Measurements from ENCODE around the gene EIF4G3.
"Not testable (repeated sequence)": the region's sequence is repeated elsewhere in the genome, so short reads cannot be mapped to it uniquely, and the experiment has no call there.

The EIF4G3 gene

DNA sequence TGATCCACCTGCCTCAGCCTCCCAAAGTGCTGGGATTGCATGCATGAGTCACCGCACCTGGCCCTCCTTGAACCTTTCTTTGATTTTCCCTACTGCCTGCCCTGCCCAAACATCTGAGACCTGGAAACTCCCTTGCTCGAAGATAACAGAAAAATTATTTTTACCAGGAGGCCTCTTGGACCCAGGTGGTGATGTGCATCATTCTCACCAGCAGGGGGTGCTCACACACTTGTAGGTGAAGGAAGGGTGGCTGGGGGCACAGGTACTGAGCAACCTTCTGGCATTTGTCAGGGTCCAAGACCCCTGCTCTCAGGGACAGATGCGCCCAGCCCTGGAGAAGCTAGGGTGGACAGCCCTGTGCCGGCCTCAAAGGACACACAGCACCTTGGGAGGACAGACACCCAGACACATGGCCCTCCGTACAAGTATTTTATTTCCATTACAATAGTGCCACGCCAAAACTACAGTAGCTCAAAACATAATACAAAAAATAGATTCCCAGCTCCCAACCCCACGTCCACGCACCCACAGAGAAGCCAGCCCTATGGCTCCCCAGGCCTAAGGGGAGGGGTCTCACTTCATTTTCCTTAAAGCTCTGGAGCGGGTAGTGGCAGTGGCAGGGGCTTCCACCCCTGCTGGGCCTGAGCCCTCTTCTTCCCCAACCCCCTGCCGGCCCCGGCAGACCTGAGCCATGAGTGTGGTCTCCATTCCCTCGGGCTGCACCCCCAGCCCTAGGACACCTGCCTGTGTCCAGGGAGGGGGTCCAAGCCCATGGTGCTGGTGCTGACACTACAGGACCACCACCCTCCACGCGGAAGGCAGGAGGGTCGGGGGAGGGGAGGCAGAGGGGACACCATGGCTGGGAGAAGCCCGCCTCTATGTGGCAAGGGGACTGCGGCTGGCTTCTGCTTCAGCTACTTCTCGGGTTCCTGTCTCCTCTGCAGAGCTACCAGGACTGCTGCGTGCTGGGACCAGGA is 40.4 kb upstream of the EIF4G3 start:
- Histone ChIP-seq H3K4me3 (no peak overlapping the region), H3K27ac (peak overlapping the region in 1 of 2 donors; percentile 9)
- TF ChIP-seq, protein P1, sequence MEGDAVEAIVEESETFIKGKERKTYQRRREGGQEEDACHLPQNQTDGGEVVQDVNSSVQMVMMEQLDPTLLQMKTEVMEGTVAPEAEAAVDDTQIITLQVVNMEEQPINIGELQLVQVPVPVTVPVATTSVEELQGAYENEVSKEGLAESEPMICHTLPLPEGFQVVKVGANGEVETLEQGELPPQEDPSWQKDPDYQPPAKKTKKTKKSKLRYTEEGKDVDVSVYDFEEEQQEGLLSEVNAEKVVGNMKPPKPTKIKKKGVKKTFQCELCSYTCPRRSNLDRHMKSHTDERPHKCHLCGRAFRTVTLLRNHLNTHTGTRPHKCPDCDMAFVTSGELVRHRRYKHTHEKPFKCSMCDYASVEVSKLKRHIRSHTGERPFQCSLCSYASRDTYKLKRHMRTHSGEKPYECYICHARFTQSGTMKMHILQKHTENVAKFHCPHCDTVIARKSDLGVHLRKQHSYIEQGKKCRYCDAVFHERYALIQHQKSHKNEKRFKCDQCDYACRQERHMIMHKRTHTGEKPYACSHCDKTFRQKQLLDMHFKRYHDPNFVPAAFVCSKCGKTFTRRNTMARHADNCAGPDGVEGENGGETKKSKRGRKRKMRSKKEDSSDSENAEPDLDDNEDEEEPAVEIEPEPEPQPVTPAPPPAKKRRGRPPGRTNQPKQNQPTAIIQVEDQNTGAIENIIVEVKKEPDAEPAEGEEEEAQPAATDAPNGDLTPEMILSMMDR (IDR thresholded peaks at IDR 0.05) = peak; percentile 61
- DNase-seq (ENCODE audit: low spot score) = no peak

DNA sequence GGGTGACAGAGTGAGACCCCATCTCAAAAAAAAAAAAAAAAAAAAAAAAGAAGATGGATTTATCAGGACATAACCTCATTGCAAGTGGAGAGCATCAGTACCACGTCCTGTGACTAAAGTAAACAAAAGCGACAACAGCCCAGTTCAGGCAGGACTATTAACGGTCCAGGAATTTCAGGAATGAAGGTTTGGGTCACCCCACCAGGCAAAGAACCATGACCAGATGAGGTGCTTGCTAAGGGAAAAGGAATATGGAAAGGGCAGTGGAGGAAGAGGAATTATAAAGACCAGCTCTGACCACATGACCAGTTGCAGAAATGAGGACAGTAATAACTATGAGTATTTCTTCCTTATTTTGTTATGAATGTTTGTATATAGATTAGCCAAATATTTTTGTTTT is 35.4 kb upstream of the EIF4G3 start:
- TF ChIP-seq, protein P1 (IDR thresholded peaks at IDR 0.05) = no peak
- no peak overlapping the region for H3K4me3 ChIP-seq
- no peak for DNase-seq (ENCODE audit: low spot score)
- no peak overlapping the region for H3K27ac ChIP-seq

DNA sequence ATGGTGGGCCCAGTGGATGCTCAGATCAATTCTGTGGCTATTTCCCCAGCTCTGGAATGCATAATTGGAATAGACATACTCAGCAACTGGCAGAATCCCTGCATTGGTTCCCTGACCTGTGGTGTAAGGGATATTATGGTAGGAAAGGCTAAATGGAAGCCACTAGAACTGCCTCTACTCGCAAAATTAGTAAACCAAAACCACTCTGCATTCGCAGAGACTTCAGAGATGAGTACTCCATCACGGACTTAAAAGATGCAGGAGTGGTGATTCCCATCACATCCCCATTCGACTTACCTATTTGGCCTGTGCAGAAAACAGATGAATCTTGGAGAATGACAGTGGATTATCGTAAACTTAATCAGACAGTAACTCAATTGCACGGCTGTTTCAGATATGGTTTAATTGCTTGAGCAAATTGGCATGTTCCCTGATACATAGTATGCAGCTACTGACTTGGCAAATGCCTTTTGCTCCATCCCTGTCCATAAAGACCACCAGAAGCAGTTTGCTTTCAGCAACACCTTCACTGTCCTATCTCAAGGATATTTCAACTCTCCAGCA is 31.5 kb upstream of the EIF4G3 start:
- not testable (repeated sequence) for H3K4me3 ChIP-seq; DNase-seq (ENCODE audit: low spot score); H3K27ac ChIP-seq

DNA sequence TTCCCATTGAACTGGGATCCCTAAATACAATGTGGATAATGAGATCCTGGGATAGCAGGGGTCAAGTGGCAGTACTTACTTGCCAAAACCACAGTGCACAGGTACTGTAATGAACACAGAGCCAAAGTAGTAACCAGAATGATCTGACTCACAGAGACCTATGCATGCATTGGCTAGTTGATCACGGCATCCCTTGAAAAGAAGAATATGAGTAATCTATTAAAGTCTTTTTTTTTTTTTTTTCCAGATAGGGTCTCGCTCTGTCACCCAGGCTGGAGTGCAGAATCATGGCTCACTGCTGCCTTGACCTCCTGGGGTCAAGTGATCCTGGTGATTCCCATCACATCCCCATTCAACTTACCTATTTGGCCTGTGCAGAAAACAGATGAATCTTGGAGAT is 29.4 kb upstream of the EIF4G3 start:
- DNase-seq (ENCODE audit: low spot score) = no peak
- H3K4me3 ChIP-seq = no peak overlapping the region
- TF ChIP-seq, protein P1 (IDR thresholded peaks at IDR 0.05) = no peak
- no peak overlapping the region for H3K27ac ChIP-seq

DNA sequence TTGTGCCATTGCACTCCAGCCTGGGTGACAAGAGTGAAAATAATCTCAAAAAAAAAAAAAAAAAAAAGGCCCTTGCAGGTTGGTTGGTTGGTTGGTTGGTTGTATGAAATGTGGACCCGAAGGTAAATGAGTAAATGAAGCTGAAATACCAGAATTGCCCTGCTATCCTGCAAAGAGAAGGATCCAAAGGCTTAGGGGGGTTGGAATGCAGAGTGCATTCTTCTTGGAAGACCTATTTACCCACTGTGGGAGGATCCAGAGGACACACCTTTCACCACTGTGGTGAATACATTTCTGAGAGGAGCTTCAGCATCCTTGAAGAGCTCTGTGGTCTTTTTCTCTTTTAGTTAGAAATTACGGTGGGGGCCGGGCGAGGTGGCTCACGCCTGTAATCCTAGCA is 28.7 kb upstream of the EIF4G3 start:
- TF ChIP-seq, protein P1 (IDR thresholded peaks at IDR 0.05) = no peak
- Histone ChIP-seq H3K4me3 (no peak overlapping the region), H3K27ac (no peak overlapping the region)
- DNase-seq (ENCODE audit: low spot score) = no peak

DNA sequence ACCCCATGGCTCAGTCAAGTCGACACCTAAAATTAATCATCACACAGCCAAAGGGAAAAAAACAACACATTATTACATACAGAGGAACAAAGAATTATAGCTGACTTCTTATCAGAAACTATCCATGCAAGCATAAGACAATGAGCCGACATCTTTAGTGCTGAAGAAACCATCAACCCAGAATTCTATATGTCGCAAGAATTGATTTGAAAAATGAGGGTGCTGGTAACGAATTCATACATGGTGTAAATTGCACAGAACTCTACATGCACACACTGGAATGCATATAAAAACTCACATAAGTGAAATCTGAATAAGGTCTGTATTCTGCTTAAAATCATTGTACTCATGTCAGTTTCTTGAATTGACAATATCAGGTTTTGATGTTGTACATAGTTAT is 25.0 kb upstream of the EIF4G3 start:
- no peak overlapping the region for H3K27ac ChIP-seq
- TF ChIP-seq, protein P1 (IDR thresholded peaks at IDR 0.05) = no peak
- no peak for DNase-seq (ENCODE audit: low spot score)
- no peak overlapping the region for H3K4me3 ChIP-seq

DNA sequence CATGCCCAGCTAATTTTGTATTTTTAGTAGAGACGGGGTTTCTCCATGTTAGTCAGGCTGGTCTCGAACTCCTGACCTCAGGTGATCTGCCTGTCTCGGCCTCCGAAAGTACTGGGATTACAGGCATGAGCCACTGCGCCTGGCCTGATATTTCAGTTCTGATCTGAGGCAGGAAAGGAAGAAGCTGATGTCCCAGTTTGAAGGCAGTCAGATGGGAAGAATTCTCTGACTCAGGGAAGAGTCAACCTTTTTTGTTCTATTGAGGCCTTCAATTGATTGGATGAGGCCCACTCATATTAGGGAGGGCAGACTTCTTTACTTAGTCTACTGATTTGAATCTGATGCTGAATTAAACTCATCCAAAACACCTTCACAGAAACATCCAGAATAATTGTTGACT is 24.5 kb upstream of the EIF4G3 start:
- H3K4me3 ChIP-seq; H3K27ac ChIP-seq; DNase-seq (ENCODE audit: low spot score): not testable (repeated sequence)

DNA sequence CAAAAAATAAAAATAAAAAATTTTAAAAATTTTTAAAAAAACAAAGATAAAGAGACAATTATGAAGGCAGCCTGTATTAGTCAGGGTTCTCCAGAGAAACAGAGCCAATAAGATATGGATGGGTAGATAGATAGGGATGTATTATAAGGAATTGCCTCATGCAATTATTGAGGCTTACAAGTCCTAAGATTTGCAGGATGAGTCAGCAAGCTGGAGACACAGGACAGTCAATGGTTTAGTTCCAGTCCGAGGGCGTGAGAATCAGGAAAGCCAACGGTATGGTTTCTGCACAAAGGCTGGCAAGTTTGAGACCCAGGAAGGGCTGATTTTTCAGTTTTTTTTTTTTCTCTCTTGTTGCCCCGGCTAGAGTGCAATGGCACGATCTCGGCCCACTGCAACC is 24.1 kb upstream of the EIF4G3 start:
- TF ChIP-seq, protein P1 (IDR thresholded peaks at IDR 0.05) = no peak

More for the DNA sequence above, 24.1 kb upstream of the EIF4G3 start:
- DNase-seq (ENCODE audit: low spot score) = no peak
- no peak overlapping the region for H3K27ac ChIP-seq
- no peak overlapping the region for H3K4me3 ChIP-seq
